Ramos (cell line): ENCODE data around the gene RAD51AP2.
"Not testable (repeated sequence)": the region's sequence is repeated elsewhere in the genome, so short reads cannot be mapped to it uniquely, and the experiment has no call there.

Experiments
- in situ Hi-C: fragments of 300-500 bp; cut with MboI; formaldehyde crosslinking; loops from one replicate; pipeline ENCODE4 v1.14.3; 2022; ENCODE audit warnings: low sequenced_read_pairs; ENCODE audit not compliant: unreplicated experiment

RAD51AP2 gene

DNA sequence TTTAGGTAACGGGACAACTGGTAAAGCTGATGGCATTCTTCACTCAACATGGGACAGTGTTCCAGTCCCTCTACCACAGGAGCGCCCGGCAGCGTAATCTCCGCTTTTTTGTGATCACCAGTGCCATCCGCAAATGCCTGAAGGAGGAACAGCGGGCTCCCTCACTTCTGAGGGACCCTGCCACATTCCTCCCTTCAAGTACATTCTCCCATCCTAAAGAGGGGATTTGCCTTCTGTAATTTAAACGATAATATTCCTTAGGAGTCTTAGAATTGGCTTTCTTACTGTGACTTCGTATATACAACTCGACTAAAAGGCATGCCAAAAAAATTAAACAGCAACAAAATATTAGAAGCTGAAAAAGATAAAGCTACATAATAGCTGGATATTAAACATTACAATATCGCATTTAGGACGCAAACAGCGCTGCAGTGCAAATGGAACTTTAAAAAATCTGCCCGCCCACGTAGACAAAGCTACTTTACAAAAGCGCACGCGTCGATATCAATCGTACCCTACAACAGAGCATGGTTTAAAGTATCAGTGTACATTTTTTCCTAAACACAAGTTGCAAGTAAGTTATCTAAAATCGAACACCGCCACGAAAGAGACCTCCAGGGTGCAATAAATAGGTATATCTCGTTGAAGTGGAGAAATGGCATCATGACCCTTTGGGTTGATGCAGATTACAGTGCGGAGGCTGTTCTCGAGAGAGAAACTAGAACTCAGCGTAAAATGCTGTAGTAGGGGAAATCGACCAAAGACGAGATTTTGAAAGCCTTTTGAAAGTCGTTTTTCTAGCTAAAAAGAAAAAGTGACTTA, 20.0 kb upstream of the RAD51AP2 start:
- in situ Hi-C loops, result no loop called here

- in situ Hi-C loops, result no loop called here
Observed at GRCh38 chr2:17536416-17536815, 18.2 kb upstream of the RAD51AP2 start.

GRCh38 chr2:17533546-17533945, 15.3 kb upstream of the RAD51AP2 start:
- in situ Hi-C loops, result no loop called here

DNA sequence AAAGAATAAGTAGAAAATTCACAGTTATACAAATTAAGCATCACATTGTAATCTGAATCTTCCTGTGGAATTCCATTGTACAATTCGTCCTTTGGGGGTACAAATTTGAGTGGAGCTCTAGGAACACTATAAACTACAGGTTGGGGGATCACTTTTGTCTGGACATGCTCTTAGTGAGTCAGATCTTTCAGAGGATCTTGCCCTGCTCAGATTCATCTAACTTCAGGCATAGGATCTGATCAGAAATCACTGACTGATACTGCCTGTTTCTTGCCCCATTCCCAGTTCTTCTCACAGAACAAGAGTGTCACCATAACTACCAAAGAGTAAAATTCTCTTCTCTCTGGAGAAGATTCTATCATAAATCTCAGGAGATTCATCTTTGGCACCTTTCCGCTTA, 11.5 kb upstream of the RAD51AP2 start:
- in situ Hi-C loops, result no loop called here

GRCh38 chr2:17522303-17522702, 4.1 kb upstream of the RAD51AP2 start:
- in situ Hi-C loops, result no loop called here

- in situ Hi-C loops, result no loop called here
Observed at GRCh38 chr2:17521621-17522020, 3.4 kb upstream of the RAD51AP2 start.

- in situ Hi-C loops, result no loop called here
Observed at GRCh38 chr2:17520761-17521160, 2.5 kb upstream of the RAD51AP2 start.

DNA sequence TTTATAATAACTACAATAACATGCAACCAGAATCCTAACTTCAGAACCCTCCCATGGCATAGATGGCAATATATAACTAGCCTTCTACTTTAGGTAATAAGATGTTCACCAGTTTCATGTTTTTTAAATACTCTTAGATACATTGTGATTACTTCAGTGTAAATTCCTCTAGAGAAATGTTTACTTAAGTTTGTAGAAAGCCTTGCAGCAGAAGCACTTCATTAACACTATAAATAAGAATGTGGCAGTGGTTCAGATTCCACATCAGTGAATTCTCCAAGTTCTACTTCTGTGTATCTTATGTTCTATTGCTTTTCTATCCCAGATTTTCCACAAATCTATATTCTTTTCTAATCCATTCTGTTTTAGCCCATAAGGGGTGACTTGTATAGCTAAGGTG, 1.2 kb upstream of the RAD51AP2 start:
- in situ Hi-C loops, result no loop called here

DNA sequence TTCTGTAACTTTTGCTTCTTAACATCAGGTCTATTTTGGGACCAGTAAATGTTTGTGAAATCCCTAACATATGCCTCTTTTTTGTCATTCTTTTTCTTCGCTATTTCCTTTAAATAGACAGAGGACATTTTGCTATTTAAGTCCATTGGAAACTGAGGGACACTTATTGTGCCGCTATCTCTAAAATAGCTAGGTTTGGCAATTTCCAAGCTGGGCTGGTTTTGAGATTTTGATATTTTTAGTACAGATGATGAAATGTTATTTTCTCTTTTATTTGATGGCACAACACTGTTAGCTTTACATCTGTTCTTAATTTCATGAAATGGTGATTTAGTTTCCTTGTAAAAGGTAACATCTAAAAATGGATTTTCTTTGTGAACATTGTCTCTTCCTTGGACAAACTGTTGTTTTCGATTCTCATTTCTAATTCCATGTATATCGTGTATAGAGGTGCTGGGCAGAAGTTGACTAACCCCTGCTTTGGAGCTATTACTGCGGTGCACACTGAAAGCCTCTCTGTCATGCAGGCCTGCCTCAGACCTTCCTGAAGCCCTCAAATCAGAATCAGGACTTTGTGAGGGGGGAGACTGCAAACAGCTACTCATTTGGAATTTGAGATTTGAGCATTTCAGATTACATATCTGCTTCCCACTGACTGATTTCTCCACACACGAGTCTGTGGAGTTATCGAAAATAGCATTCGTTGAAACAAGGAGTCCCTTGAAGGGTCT, 594 bp downstream of the RAD51AP2 start:
- in situ Hi-C loops, result no loop called here

DNA sequence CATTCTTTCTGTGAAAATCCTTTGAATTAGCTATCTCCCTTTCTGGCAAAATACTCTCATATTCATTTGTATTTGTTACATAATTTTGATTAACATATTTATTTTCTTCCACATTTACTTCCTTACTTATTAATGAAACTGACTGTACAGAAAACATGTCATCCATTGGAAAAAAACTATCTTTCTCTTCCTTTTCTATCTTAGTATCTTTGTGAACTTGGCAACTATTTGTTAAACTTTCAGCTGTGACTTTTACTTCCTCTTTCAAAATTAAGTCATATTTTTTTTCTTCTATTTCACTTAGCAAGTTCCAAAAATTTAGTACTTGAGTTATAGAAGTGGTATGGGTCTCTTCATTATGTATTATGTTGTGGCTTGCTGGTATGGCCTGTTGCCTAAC, 2.6 kb downstream of the RAD51AP2 start:
- in situ Hi-C loops, result no loop called here

- in situ Hi-C loops, result no loop called here
Observed at GRCh38 chr2:17506736-17507616, 11.3 kb downstream of the RAD51AP2 start.

- in situ Hi-C loops, result no loop called here
Observed at GRCh38 chr2:17497718-17498117, 20.5 kb downstream of the RAD51AP2 start.

DNA sequence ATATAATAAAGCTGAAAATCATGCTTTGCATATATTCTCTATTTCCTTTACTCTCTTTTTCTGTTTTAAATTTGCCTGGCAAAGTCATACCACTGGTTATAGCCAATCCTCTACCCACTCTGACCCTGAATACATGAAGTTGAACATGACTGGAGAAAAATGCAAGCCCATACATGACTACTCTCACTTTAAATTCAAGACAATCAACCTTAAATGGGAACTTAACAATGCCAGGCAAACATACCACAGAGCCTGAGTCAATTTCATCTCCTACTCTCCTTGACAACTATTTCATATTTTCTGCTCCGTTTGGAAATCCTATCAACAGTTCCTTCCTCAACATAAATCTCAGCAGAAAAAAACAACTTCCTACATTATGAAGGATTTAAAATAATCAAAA, 22.6 kb downstream of the RAD51AP2 start:
- in situ Hi-C loops, result no loop called here

DNA sequence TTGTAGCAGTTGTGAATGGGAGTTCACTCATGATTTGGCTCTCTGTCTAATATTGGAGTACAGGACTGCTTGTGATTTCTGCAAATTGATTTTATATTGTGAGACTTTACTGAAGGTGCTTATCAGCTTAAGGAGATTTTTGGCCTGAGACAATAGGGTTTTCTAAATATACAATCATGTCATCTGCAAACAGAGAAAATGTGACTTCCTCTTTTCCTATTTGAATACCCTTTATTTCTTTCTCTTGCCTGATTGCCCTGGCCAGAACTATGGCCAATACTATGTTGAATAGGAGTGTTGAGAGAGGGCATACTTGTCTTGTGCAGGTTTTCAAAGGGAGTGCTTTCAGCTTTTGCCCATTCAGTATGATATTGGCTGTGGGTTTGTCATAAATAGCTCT, 28.1 kb downstream of the RAD51AP2 start:
- in situ Hi-C loops, result not testable (repeated sequence)

DNA sequence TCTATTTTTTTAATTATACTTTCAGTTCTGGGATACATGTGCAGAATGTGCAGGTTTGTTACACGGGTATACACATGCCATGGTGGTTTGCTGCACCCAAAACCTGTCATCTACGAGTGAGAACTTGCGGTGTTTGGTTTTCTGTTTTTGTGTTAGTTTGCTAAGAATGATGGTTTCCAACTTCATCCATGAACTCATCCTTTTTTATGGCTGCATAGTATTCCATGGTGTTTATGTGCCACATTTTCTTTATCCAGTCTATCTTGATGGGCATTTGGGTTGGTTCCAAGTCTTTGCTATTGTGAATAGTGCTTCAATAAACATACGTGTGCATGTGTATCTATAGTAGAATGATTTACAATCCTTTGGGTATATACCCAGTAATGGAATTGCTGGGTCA, 29.6 kb downstream of the RAD51AP2 start:
- in situ Hi-C loops, result not testable (repeated sequence)

- in situ Hi-C loops, result no loop called here
Observed at GRCh38 chr2:17483496-17483895, 34.7 kb downstream of the RAD51AP2 start.

GRCh38 chr2:17482651-17483050, 35.6 kb downstream of the RAD51AP2 start:
- in situ Hi-C loops, result no loop called here

- in situ Hi-C loops, result no loop called here
Observed at GRCh38 chr2:17479875-17480274, 38.4 kb downstream of the RAD51AP2 start.

DNA sequence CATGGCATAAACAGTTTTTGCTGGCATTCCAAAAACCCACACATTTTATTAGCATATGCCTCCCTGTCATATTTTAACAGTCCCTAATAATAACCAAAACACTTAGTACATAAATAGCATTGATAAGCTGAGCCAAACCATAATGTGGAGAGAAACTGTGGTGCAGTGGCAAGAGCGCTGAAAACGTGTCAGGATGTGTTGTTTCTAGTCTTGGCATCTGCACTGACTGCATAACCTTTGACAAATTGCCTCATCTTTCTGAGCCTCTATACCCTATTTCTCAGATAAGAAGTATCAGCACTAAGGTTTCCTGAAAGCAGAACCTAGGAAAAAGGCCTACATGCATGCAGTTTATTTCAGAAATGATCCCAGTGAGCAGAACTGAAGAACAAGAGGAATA, 41.4 kb downstream of the RAD51AP2 start:
- in situ Hi-C loops, result no loop called here

DNA sequence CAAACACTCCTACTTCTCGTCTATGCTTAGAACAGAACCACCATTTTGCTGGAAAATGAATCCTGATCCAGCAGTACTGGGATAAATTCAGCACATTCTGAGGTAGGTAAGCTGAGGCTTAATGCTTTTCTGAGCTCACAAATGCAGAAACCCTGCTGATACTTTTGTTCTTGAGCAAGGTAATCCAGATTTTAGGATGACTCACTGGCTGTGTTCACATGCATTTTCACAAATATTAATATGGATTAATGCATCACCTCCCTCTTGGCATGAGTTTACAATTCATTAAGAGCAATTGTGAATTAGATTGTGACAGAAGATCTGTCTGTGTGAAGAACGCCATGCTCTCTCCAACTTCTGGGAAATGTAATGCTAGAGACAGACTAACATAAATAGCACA, 42.2 kb downstream of the RAD51AP2 start:
- in situ Hi-C loops, result no loop called here

DNA sequence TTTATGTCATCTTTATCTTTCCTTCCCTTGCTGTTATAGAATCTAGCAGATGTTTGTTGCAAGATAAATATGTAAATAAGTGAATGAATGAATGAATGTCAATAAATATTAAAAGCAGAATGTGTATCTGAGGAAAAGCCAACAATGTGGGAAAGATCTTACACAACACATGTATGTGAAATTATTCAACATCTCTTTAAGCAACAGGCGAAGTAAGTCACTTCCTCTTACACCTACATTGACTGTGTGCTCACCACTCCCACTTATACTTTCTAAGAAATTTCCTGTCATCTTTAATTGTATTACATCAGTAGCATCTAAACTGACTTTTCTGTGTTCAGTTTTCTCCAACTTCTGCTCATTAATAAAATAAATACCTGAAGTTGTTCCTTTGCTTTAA, 43.0 kb downstream of the RAD51AP2 start:
- in situ Hi-C loops, result no loop called here
